Activated naive CD4-positive, alpha-beta T cell treated with anti-CD3 and anti-CD28 coated beads for 36 hours (primary cell): Measurements from ENCODE around the gene PHOX2A. TPM values are rescaled to one million over a fixed set of nuclear protein-coding genes. Genes with fewer than 3 reads are reported as not detected.

ENCODE experiments used
- CTCF ChIA-PET: fragments of 350-600 bp; sonication (Branson Sonifier 250); formaldehyde crosslinking; loops from one replicate; lab custom pipeline; 2021; ENCODE audit warnings: antibody characterized with exemption; lab: Charles Lee
- DNase-seq: peaks from one replicate; pipeline ENCODE4 v3.0.0-alpha.2; 2020
- H3K27ac Mint-ChIP-seq: one replicate; pipeline ENCODE4 v1.8.0; 2021; ENCODE audit warnings: mild to moderate bottlenecking, mixed read lengths
- H3K27me3 Mint-ChIP-seq: one replicate; pipeline ENCODE4 v1.8.0; 2021; ENCODE audit warnings: low read depth, mixed read lengths
- H3K36me3 Mint-ChIP-seq: one replicate; pipeline ENCODE4 v1.8.0; 2021; ENCODE audit warnings: low read depth, mixed read lengths
- H3K4me1 Mint-ChIP-seq: one replicate; pipeline ENCODE4 v1.8.0; 2021; ENCODE audit warnings: low read depth, mixed read lengths
- H3K4me3 Mint-ChIP-seq: one replicate; pipeline ENCODE4 v1.8.0; 2021; ENCODE audit warnings: mild to moderate bottlenecking, moderate library complexity, mixed read lengths
- H3K9me3 Mint-ChIP-seq: one replicate; pipeline ENCODE4 v1.8.0; 2021; ENCODE audit warnings: mixed read lengths
- intact Hi-C: fragments of 100-400 bp; cut with micrococcal nuclease; formaldehyde crosslinking; loops from one replicate; pipeline ENCODE4 v1.15.1; 2023
- total RNA-seq, 2 experiments: library from RNA; stranded (reverse); gene quantifications; one replicate each; pipeline ENCODE4 v1.2.3, GENCODE V29; 2021

The PHOX2A gene
- total RNA-seq, 2 experiments from 2014 or later = not detected

- intact Hi-C loops = no loop called here
These were observed 12.3 kb downstream of the PHOX2A start for GRCh38 chr11:72231396-72232259.

DNA sequence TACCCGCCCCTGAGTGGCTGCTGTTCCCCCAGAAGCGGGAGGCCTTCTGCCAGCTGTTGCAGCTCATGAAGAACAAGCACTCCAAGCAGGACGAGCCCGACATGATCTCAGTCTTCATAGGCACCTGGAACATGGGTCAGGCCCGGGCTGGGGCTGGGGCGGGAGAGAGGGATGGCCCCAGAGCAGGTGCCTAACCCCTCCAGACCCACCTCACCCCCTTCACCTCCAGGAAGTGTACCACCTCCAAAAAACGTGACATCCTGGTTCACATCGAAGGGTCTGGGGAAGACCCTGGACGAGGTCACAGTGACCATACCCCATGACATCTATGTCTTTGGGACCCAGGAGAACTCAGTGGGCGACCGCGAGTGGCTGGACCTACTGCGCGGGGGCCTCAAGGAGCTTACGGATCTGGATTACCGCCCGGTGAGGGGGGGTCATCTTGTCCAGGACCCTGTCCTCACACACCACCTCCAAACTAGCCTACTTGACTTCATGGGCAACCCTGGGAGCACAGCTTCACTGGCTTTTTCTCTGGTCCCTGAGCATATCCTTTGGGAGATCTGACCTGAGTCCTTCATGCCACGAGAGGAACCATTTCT is 13.1 kb downstream of the PHOX2A start:
- peaks cover 4% of the 10 kb centered on the region for H3K4me1 Mint-ChIP-seq
- H3K36me3 Mint-ChIP-seq = peaks cover 13% of the 10 kb centered on the region
- CTCF ChIA-PET = no interaction called here
- DNase-seq = no peak
- no peak overlapping the region for H3K27ac Mint-ChIP-seq
- no peaks in the 10 kb centered on the region for H3K9me3 Mint-ChIP-seq
- H3K27me3 Mint-ChIP-seq = no peaks in the 10 kb centered on the region
- intact Hi-C loops = no loop called here
- H3K4me3 Mint-ChIP-seq = no peak overlapping the region

More at GRCh38 chr11:72231396-72232259, 12.3 kb downstream of the PHOX2A start:
- Mint-ChIP-seq H3K27ac (no peak overlapping the region), H3K4me3 (no peak overlapping the region), H3K9me3 (no peaks in the 10 kb centered on the region), H3K27me3 (no peaks in the 10 kb centered on the region), H3K36me3 (peaks cover 12% of the 10 kb centered on the region), H3K4me1 (no peaks in the 10 kb centered on the region)
- CTCF ChIA-PET = no interaction called here
- DNase-seq = no peak

- no peaks in the 10 kb centered on the region for H3K27me3 Mint-ChIP-seq
- H3K9me3 Mint-ChIP-seq = no peaks in the 10 kb centered on the region
- no peak overlapping the region for H3K27ac Mint-ChIP-seq
- no peak for DNase-seq
- intact Hi-C loops = no loop called here
- H3K36me3 Mint-ChIP-seq = peaks cover 16% of the 10 kb centered on the region
- no peak overlapping the region for H3K4me3 Mint-ChIP-seq
- CTCF ChIA-PET = no interaction called here
- H3K4me1 Mint-ChIP-seq = peaks cover 12% of the 10 kb centered on the region
These were observed 13.8 kb downstream of the PHOX2A start for GRCh38 chr11:72229925-72230763.

DNA sequence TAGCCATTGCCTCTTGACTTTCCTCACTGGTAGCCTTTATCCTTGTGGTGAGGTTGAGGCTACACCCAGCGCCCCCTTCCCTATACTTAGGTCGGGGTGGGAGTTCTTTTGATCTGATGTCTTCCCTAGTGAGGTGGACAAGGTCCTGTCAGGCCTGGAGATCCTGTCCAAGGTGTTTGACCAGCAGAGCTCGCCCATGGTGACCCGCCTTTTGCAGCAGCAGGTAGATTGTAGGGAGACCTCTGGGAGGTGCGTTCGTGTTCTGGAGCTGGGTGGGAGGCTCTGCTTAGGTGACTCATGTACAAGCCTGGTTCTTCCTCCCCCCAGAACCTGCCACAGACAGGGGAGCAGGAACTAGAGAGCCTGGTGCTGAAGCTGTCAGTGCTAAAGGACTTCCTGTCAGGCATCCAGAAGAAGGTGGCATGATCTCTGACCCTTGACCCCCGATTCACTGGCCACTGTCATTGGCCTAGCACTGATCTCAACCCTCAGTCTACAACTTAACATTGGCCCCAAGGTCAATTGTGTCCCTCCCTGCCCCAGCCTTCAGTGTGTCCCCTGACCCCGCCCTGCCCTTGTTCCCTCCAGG is 14.5 kb downstream of the PHOX2A start:
- intact Hi-C loops = no loop called here
- Mint-ChIP-seq H3K27ac (no peak overlapping the region), H3K36me3 (peaks cover 16% of the 10 kb centered on the region), H3K4me1 (peaks cover 12% of the 10 kb centered on the region), H3K9me3 (no peaks in the 10 kb centered on the region), H3K4me3 (no peak overlapping the region), H3K27me3 (no peaks in the 10 kb centered on the region)
- CTCF ChIA-PET = no interaction called here
- no peak for DNase-seq

GRCh38 chr11:72228844-72229231 is 15.1 kb downstream of the PHOX2A start:
- CTCF ChIA-PET = interaction anchor here (0.6 to 1.3 kb wide), 2 partner anchors 9 to 312 kb away, joined by 3 to 4 read pairs; no protein-coding TSS in a partner anchor
- no peak for DNase-seq
- intact Hi-C loops = no loop called here
- H3K4me1 Mint-ChIP-seq = peaks cover 12% of the 10 kb centered on the region
- H3K27me3 Mint-ChIP-seq = no peaks in the 10 kb centered on the region
- no peak overlapping the region for H3K27ac Mint-ChIP-seq
- H3K4me3 Mint-ChIP-seq = no peak overlapping the region
- no peaks in the 10 kb centered on the region for H3K9me3 Mint-ChIP-seq
- H3K36me3 Mint-ChIP-seq = peaks cover 13% of the 10 kb centered on the region

GRCh38 chr11:72228229-72228843 is 15.6 kb downstream of the PHOX2A start:
- Mint-ChIP-seq H3K4me3 (no peak overlapping the region), H3K27ac (no peak overlapping the region), H3K9me3 (no peaks in the 10 kb centered on the region), H3K36me3 (peaks cover 13% of the 10 kb centered on the region), H3K4me1 (peaks cover 12% of the 10 kb centered on the region), H3K27me3 (no peaks in the 10 kb centered on the region)
- no peak for DNase-seq
- intact Hi-C loops = no loop called here
- CTCF ChIA-PET = interaction anchor here (0.6 to 1.3 kb wide), 2 partner anchors 9 to 312 kb away, joined by 3 to 4 read pairs; no protein-coding TSS in a partner anchor

DNA sequence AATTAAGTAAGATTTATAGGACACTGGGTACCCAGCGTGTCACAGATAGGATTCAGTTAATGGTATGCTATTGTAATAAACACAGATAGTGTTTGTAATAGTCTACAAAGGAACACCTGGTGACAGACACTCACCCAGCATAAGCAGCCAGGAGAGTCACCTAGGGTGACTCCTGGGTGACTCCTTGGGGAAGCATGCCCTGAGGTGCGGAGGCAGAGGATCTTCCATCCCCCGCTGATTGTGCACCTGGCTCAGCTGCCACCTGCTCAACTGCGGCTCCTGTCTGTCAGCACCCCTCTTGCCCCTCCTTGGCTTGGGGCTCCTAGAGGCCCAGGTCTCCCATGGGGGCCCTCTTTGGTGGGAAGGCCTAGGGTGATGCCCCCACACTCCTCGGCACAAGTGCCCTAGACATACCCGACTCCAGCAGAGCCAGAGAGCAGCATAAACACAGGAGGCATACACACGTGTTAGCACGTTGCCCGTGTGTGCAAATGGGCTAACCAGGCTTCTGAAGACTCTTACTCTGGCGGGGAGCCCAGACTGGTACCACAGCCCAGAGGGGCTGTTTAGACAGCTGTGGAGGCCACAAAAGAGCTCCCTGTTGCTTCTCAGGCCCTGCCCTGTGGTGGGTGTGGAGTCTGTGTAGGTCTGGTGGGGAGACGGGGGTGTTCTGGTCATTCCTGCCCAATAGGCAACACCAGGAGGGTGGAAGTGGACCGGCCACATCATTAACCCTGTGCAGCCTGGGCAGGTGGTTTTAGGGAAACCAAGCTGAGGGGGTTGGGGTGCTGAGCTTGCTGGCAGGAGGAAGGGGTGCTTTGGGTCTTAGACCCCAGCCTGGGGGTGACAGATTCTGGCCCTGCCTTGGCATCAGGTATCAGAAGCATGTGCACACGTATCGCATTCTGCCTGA is 16.4 kb downstream of the PHOX2A start:
- no peak for DNase-seq
- Mint-ChIP-seq H3K27me3 (no peaks in the 10 kb centered on the region), H3K36me3 (peaks cover 13% of the 10 kb centered on the region), H3K4me1 (peaks cover 16% of the 10 kb centered on the region), H3K27ac (no peak overlapping the region), H3K9me3 (no peaks in the 10 kb centered on the region), H3K4me3 (no peak overlapping the region)
- CTCF ChIA-PET = interaction anchor here (1.3 kb wide), 1 partner anchor 10 kb away, joined by 4 read pairs; no protein-coding TSS in a partner anchor
- intact Hi-C loops = no loop called here

- intact Hi-C loops = no loop called here
- Mint-ChIP-seq H3K27me3 (no peaks in the 10 kb centered on the region), H3K36me3 (peaks cover 11% of the 10 kb centered on the region), H3K4me1 (peaks cover 20% of the 10 kb centered on the region), H3K27ac (no peak overlapping the region), H3K9me3 (no peaks in the 10 kb centered on the region), H3K4me3 (no peak overlapping the region)
- CTCF ChIA-PET = interaction anchor here (1.0 to 1.1 kb wide), 2 partner anchors 11 to 44 kb away, joined by 3 to 4 read pairs; no protein-coding TSS in a partner anchor
- no peak for DNase-seq
These were observed 17.3 kb downstream of the PHOX2A start for GRCh38 chr11:72226701-72227100.

- CTCF ChIA-PET = interaction anchor here (0.6 to 1.7 kb wide), 4 partner anchors 42 to 205 kb away, joined by 3 to 4 read pairs (median 4); no protein-coding TSS in a partner anchor
- Mint-ChIP-seq H3K4me1 (peaks cover 20% of the 10 kb centered on the region), H3K36me3 (peaks cover 11% of the 10 kb centered on the region), H3K4me3 (peak overlapping the region; percentile 78), H3K27ac (peak overlapping the region; percentile 65), H3K27me3 (no peaks in the 10 kb centered on the region), H3K9me3 (no peaks in the 10 kb centered on the region)
- intact Hi-C loops = loop anchor here (2.0 kb wide), 1 partner anchor 13 kb away; no protein-coding TSS in a partner anchor
- DNase-seq = peak; percentile 32
These were observed 18.5 kb downstream of the PHOX2A start for GRCh38 chr11:72225411-72225951.

DNA sequence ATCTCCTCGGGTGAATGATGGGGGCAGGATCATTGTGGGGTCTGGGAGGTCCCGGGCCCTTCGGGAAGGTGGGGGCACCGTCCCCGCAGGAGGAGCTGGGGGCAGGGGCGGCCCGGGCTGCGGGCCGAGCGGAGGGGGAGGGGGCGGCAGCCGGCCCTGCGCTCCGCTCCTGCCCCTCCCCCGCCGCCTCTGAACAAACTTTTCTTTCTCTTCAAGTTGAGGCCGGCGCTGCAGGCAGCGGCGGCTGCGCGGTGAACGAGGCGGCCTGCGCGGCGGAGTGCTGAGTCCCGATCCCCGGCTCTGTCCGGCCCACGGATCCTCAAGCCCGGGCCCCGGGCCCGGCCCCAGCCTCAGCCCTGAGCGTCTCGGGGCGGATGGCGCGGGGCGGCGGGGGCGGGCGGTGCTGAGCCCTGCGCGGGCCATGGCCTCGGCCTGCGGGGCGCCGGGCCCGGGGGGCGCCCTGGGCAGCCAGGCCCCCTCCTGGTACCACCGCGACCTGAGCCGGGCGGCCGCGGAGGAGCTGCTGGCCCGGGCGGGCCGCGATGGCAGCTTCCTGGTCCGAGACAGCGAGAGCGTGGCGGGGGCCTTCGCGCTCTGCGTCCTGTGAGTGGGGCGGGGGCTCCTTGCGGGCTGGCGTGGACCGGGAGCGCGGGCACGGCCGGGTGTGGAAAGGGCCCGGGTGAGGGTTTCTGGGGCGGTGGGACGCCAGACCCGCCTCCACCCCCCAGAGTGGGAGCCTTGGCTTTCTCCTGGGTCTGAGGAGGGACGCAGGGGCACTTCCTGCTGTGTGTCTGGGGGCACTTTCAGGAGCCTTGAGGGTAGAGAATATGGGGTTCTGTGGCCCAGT is 19.2 kb downstream of the PHOX2A start, which contains the start of gene INPPL1:
Gene INPPL1, plus strand, starts transcription at position 204 of the 847 bp plus-strand sequence. Its CDS starts 218 bp downstream, at position 422.
- peak; percentile 50 for DNase-seq
- H3K36me3 Mint-ChIP-seq = peaks cover 11% of the 10 kb centered on the region
- CTCF ChIA-PET = interaction anchor here (0.6 to 1.7 kb wide), 4 partner anchors 18 to 206 kb away, joined by 3 to 4 read pairs (median 3); no protein-coding TSS in a partner anchor
- no peaks in the 10 kb centered on the region for H3K27me3 Mint-ChIP-seq
- no peaks in the 10 kb centered on the region for H3K9me3 Mint-ChIP-seq
- intact Hi-C loops = loop anchor here (2.0 to 5.0 kb wide), 3 partner anchors 14 to 777 kb away; partner anchors contain the start of gene DHCR7
- H3K27ac Mint-ChIP-seq = peak within 1 kb of the TSS; percentile 88
- peaks cover 20% of the 10 kb centered on the region for H3K4me1 Mint-ChIP-seq
- H3K4me3 Mint-ChIP-seq = peak within 1 kb of the TSS; percentile 92
